ENCODE measurements around the gene FOXN1. TPM values are rescaled to one million over a fixed set of nuclear protein-coding genes. Genes with fewer than 3 reads are reported as not detected.

The FOXN1 gene
- total RNA-seq, 1 experiment from 2014 or later = 0.48 TPM

DNA sequence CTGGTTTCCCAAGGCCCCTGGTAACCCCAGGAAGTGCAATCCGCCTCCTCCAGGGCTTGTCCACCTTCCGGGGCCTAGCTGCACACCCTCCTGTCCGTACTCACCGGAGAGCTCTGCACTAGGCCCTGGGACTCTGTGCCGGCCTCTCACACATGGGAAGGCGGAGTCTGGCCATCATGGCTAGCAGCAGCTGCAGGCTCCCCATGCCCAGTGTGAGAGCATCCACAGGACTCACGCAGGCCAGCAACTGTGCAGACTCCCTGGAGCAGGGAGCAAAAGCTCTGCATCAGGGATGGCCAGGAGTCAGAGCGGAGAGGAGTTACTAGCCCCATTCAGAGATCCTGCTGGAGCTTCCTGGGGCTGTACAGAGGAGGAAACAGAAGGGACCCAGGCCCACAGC, 20.2 kb downstream of the FOXN1 start:
- Histone ChIP-seq H3K9me3 (no peaks in the 10 kb centered on the region), H3K27me3 (replicated peaks; ENCODE audit: control insufficient read depth, insufficient read depth, low read length) (no peaks in the 10 kb centered on the region), H3K4me1 (peaks cover 37% of the 10 kb centered on the region), H3K4me3 (ENCODE audit: low read depth, low read length) (no peak overlapping the region), H3K36me3 (ENCODE audit: control insufficient read depth, insufficient read depth, low read length) (no peaks in the 10 kb centered on the region)
- DNase-seq = no peak
- Mint-ChIP-seq H3K4me1 (ENCODE audit: low read depth, unreplicated experiment) (peaks cover 22% of the 10 kb centered on the region), H3K9me3 (ENCODE audit: unreplicated experiment) (no peaks in the 10 kb centered on the region), H3K36me3 (ENCODE audit: insufficient read depth, unreplicated experiment) (peaks cover 7% of the 10 kb centered on the region), H3K27ac (ENCODE audit: unreplicated experiment) (peak overlapping the region; percentile 97), H3K27me3 (ENCODE audit: insufficient read depth, unreplicated experiment) (no peaks in the 10 kb centered on the region), H3K4me3 (ENCODE audit: unreplicated experiment) (no peak overlapping the region)
- no TSS peak for BruUV-seq (replicated peaks)
- intact Hi-C loops (cut with micrococcal nuclease; ENCODE audit: unreplicated experiment) = no loop called here
- TF ChIP-seq, protein P1, sequence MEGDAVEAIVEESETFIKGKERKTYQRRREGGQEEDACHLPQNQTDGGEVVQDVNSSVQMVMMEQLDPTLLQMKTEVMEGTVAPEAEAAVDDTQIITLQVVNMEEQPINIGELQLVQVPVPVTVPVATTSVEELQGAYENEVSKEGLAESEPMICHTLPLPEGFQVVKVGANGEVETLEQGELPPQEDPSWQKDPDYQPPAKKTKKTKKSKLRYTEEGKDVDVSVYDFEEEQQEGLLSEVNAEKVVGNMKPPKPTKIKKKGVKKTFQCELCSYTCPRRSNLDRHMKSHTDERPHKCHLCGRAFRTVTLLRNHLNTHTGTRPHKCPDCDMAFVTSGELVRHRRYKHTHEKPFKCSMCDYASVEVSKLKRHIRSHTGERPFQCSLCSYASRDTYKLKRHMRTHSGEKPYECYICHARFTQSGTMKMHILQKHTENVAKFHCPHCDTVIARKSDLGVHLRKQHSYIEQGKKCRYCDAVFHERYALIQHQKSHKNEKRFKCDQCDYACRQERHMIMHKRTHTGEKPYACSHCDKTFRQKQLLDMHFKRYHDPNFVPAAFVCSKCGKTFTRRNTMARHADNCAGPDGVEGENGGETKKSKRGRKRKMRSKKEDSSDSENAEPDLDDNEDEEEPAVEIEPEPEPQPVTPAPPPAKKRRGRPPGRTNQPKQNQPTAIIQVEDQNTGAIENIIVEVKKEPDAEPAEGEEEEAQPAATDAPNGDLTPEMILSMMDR (IDR thresholded peaks at IDR 0.05; ENCODE audit: insufficient read depth in 1 of 2, low read depth in 1 of 2, low read length in 1 of 2, severe bottlenecking in 1 of 2, unreplicated experiment in 1 of 2) = no peak
- POLR2A ChIA-PET = no interaction called here
- CTCF ChIA-PET = no interaction called here

DNA sequence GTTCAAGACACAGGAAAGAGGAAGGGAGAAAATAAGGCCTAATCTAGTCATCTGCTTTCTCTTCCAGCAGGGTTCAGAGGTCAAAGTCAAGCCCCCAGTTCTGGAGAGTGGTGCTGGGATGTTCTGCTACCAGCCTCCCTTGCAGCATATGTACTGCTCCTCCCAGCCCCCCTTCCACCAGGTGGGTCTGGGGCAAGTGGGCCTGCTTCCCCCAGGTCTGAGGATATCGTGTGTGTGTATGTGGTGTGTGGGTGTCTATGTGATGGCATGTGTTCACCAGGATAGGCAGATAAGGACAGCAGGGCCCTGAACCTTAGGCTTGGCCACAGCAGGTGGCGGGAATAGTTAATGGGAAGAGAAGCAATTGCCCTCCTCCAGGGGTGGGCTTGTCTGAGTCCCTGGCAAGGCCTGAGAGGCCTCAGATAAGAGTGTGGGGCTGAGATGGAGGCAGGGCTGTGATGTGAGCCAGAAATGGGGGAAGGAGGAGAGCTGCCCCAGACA, 21.1 kb downstream of the FOXN1 start:
- H3K4me3 ChIP-seq (ENCODE audit: low read depth, low read length) = no peak overlapping the region
- TF ChIP-seq, protein P1 (IDR thresholded peaks at IDR 0.05; ENCODE audit: insufficient read depth in 1 of 2, low read depth in 1 of 2, low read length in 1 of 2, severe bottlenecking in 1 of 2, unreplicated experiment in 1 of 2) = no peak
- POLR2A ChIA-PET = no interaction called here
- H3K9me3 Mint-ChIP-seq (ENCODE audit: unreplicated experiment) = no peaks in the 10 kb centered on the region
- no peak for DNase-seq
- H3K4me1 Mint-ChIP-seq (ENCODE audit: low read depth, unreplicated experiment) = peaks cover 22% of the 10 kb centered on the region
- intact Hi-C loops (cut with micrococcal nuclease; ENCODE audit: unreplicated experiment) = no loop called here
- peaks cover 37% of the 10 kb centered on the region for H3K4me1 ChIP-seq
- no peak overlapping the region for H3K27ac Mint-ChIP-seq (ENCODE audit: unreplicated experiment)
- no peaks in the 10 kb centered on the region for H3K27me3 ChIP-seq (replicated peaks; ENCODE audit: control insufficient read depth, insufficient read depth, low read length)
- no peaks in the 10 kb centered on the region for H3K9me3 ChIP-seq
- CTCF ChIA-PET = no interaction called here
- H3K27me3 Mint-ChIP-seq (ENCODE audit: insufficient read depth, unreplicated experiment) = no peaks in the 10 kb centered on the region
- H3K36me3 Mint-ChIP-seq (ENCODE audit: insufficient read depth, unreplicated experiment) = peaks cover 7% of the 10 kb centered on the region
- H3K36me3 ChIP-seq (ENCODE audit: control insufficient read depth, insufficient read depth, low read length) = no peaks in the 10 kb centered on the region
- no peak overlapping the region for H3K4me3 Mint-ChIP-seq (ENCODE audit: unreplicated experiment)
- BruUV-seq (replicated peaks) = no TSS peak

DNA sequence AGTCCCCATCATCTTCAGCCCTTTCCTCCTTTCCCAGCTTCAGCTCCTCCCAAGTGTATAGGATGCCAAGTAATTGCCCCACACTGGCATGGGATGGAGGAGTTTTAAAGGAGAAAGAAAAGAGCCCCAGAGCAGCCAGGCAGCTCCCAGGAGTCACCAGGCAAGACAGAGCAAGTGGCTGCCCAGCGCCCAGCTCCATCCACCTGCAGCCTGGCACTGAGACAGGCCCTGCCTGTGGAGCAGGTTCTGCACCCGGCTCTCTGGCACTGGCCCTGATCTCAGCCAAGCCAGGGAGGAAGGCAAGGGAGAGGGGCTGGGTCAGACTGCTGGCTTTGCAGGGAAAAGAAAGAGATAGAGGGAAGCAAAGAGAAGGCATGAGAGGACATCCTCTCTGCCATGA, 21.7 kb downstream of the FOXN1 start:
- ChIA-PET POLR2A (no interaction called here), CTCF (no interaction called here)
- TF ChIP-seq, protein P1 (IDR thresholded peaks at IDR 0.05; ENCODE audit: insufficient read depth in 1 of 2, low read depth in 1 of 2, low read length in 1 of 2, severe bottlenecking in 1 of 2, unreplicated experiment in 1 of 2) = no peak
- Mint-ChIP-seq H3K27me3 (ENCODE audit: insufficient read depth, unreplicated experiment) (no peaks in the 10 kb centered on the region), H3K27ac (ENCODE audit: unreplicated experiment) (no peak overlapping the region), H3K9me3 (ENCODE audit: unreplicated experiment) (no peaks in the 10 kb centered on the region), H3K4me1 (ENCODE audit: low read depth, unreplicated experiment) (peaks cover 22% of the 10 kb centered on the region), H3K4me3 (ENCODE audit: unreplicated experiment) (no peak overlapping the region), H3K36me3 (ENCODE audit: insufficient read depth, unreplicated experiment) (peaks cover 7% of the 10 kb centered on the region)
- intact Hi-C loops (cut with micrococcal nuclease; ENCODE audit: unreplicated experiment) = no loop called here
- no peak for DNase-seq
- no peaks in the 10 kb centered on the region for H3K9me3 ChIP-seq
- no peaks in the 10 kb centered on the region for H3K36me3 ChIP-seq (ENCODE audit: control insufficient read depth, insufficient read depth, low read length)
- H3K4me1 ChIP-seq = peaks cover 37% of the 10 kb centered on the region
- no peaks in the 10 kb centered on the region for H3K27me3 ChIP-seq (replicated peaks; ENCODE audit: control insufficient read depth, insufficient read depth, low read length)
- no TSS peak for BruUV-seq (replicated peaks)
- no peak overlapping the region for H3K4me3 ChIP-seq (ENCODE audit: low read depth, low read length)
